GM12878 (cell line): Measurements from ENCODE around the gene DMRTC2. TPM values are rescaled to one million over a fixed set of nuclear protein-coding genes. Genes with fewer than 3 reads are reported as not detected.

Source experiments
- CBX3 ChIP-seq: fragments of 200-600 bp; sonication (generic); IDR thresholded peaks from 2 replicates; pipeline ENCODE4 v1.6.1; 2016; ENCODE audit warnings: low read depth, borderline replicate concordance
- CHD4 ChIP-seq: fragments of 200-600 bp; sonication (generic); IDR thresholded peaks from 2 replicates; pipeline ENCODE4 v1.6.1; 2016; ENCODE audit warnings: mild to moderate bottlenecking
- CREB1 ChIP-seq: IDR thresholded peaks from 2 replicates; pipeline ENCODE4 v1.6.1; 2012; ENCODE audit warnings: low read depth, mild to moderate bottlenecking, inconsistent platforms
- MEF2A ChIP-seq: IDR thresholded peaks from 2 replicates; pipeline ENCODE4 v1.6.1; 2011; ENCODE audit warnings: low read depth, mild to moderate bottlenecking, low read length, moderate library complexity; ENCODE audit not compliant: insufficient read depth
- MYC ChIP-seq: IDR thresholded peaks from 2 replicates; pipeline ENCODE4 v1.6.1; 2011; ENCODE audit warnings: mild to moderate bottlenecking, low read length, moderate library complexity, inconsistent platforms; ENCODE audit not compliant: insufficient read depth, insufficient replicate concordance, insufficient read length, severe bottlenecking
- NR2C1 ChIP-seq: fragments of 450-650 bp; IDR thresholded peaks from 2 replicates; pipeline ENCODE4 v1.6.1; 2017; ENCODE audit warnings: antibody characterized with exemption, mild to moderate bottlenecking, moderate library complexity
- SMC3 ChIP-seq: IDR thresholded peaks from 2 replicates; pipeline ENCODE4 v1.6.1; 2011; ENCODE audit warnings: low read length, improper control_type of control experiment, borderline replicate concordance
- SRF ChIP-seq, 2 experiments: IDR thresholded peaks; 2 replicates each; pipeline ENCODE4 v1.6.1; 2011; ENCODE audit warnings: low read depth in 2 of 2, low read length in 2 of 2, mild to moderate bottlenecking in 1 of 2, moderate library complexity in 1 of 2
- SUPT20H ChIP-seq: IDR thresholded peaks from 2 replicates; pipeline ENCODE4 v1.6.1; 2011; ENCODE audit warnings: low read depth, mild to moderate bottlenecking, low read length, moderate library complexity, borderline replicate concordance; ENCODE audit not compliant: control insufficient read depth
- TARDBP ChIP-seq: IDR thresholded peaks from 2 replicates; pipeline ENCODE4 v1.6.1; 2016; ENCODE audit warnings: borderline replicate concordance
- TCF12 ChIP-seq: IDR thresholded peaks from 2 replicates; pipeline ENCODE4 v1.6.1; 2011; ENCODE audit warnings: low read depth, mild to moderate bottlenecking, low read length
- ZNF592 ChIP-seq: fragments of 450-650 bp; IDR thresholded peaks from 2 replicates; pipeline ENCODE4 v1.6.1; 2017; ENCODE audit warnings: mild to moderate bottlenecking, moderate library complexity
- ZNF622 ChIP-seq: fragments of 450-650 bp; IDR thresholded peaks from 2 replicates; pipeline ENCODE4 v1.6.1; 2017; ENCODE audit warnings: mild to moderate bottlenecking, inconsistent platforms
- polyA plus RNA-seq, 11 experiments: library from polyadenylated mRNA; depleted of rRNA in 4 of 11; unstranded in 6 of 11; stranded (reverse) in 5 of 11; fragments of >200 nt; fragmentation: Nextera tagmentation in 4 of 11; fragmentation: Illumina TruSeq in 1 of 11; extraction: Ambion mirVana in 4 of 11; extraction: Trizol in 1 of 11; gene quantifications; 1 replicate in 1 of 11; 2 replicates in 10 of 11; pipeline versions ENCODE4 v1.2.1 to v1.2.3, GENCODE V29; 2011 to 2016; ENCODE audit warnings: inconsistent platforms in 2 of 11, missing spikeins in 2 of 11, low read depth in 1 of 11
- total RNA-seq, 4 experiments: library from RNA; depleted of rRNA in 3 of 4; stranded (reverse); fragments of >200 nt in 3 of 4; fragmentation: Illumina TruSeq in 1 of 4; extraction: Trizol in 1 of 4; gene quantifications; 2 replicates each; pipeline versions ENCODE4 v1.2.1 to v1.2.3, GENCODE V29; 2013 to 2021
- TF ChIP-seq, protein P1 (sequence below): fragments of 450-650 bp; conservative IDR thresholded peaks from 2 replicates; pipeline ENCODE4 v1.6.1; 2017; ENCODE audit warnings: mild to moderate bottlenecking, moderate library complexity
- TF ChIP-seq, protein P2 (sequence below): fragments of 450-650 bp; formaldehyde crosslinking; IDR thresholded peaks from 2 replicates; pipeline ENCODE4 v1.4.0; 2020; ENCODE audit warnings: mild to moderate bottlenecking, moderate library complexity
- TF ChIP-seq, protein P3 (sequence below): fragments of 450-650 bp; IDR thresholded peaks from 2 replicates; pipeline ENCODE4 v1.6.1; 2017; ENCODE audit warnings: borderline replicate concordance

DMRTC2 gene
- total and polyA plus RNA-seq, 10 of the 15 experiments (the other 5 are each of a cell fraction or from before 2014, with no cell fraction given) = not detected

DNA sequence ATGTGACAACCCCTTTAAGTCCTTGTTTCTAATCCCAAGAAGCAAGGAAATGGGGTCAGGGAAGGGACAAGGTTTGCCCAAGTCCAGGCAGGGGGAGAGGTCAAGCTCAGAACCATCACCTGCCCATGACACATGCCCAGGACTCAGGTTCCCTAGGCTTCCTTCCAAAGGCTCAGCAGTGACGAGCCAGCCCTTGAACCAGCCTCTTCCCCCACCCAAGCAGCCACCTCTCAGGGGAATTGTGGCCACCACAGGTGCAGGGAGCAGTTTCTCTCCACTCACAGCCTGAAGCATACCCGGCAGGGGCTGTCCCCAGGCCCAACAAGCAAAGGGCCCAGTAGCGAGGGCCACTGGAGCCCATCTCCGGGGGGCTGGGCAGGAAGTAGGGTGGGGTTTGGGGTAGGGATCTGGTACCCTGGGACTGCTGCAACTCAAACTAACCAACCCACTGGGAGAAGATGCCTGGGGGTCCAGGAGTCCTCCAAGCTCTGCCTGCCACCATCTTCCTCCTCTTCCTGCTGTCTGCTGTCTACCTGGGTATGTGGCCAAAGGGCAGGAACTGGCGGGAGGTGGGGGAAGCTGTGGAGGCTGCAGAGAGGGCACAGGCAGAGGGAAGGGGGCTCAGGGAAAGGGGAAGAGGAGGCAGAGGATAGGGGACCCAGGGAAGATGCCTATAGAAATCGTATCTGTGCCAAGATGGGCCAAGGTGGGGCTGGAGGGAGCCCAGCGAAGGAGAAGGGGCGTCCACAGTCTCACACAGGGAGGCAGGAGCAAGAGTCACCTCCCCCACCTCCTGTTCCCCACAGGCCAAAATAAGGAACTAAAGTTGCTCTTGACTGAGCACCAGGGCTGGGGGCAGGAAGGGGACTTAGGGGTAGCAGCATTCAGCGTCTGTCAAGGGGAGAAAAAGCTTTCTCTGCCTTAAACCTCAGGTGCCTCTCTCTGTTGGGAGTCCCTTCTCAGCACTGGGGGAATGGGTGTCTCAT is 32.3 kb downstream of the DMRTC2 start, which contains the start of gene CD79A (continued):
- TF ChIP-seq MYC (no peak), SUPT20H (no peak), MEF2A (peak; percentile 49; the same call in 1 of the 2 replicates), SRF (IDR thresholded peaks at IDR 0.05; ENCODE audit: low read depth in 2 of 2, low read length in 2 of 2) (no peak), CBX3 (no peak), SMC3 (no peak), ZNF622 (no peak), CHD4 (no peak), CREB1 (peak; percentile 64), TARDBP (no peak; the same call in 1 of the 2 replicates), TCF12 (peak; percentile 99), NR2C1 (no peak), ZNF592 (no peak)
- TF ChIP-seq, protein P1, sequence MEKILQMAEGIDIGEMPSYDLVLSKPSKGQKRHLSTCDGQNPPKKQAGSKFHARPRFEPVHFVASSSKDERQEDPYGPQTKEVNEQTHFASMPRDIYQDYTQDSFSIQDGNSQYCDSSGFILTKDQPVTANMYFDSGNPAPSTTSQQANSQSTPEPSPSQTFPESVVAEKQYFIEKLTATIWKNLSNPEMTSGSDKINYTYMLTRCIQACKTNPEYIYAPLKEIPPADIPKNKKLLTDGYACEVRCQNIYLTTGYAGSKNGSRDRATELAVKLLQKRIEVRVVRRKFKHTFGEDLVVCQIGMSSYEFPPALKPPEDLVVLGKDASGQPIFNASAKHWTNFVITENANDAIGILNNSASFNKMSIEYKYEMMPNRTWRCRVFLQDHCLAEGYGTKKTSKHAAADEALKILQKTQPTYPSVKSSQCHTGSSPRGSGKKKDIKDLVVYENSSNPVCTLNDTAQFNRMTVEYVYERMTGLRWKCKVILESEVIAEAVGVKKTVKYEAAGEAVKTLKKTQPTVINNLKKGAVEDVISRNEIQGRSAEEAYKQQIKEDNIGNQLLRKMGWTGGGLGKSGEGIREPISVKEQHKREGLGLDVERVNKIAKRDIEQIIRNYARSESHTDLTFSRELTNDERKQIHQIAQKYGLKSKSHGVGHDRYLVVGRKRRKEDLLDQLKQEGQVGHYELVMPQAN = 0 out of 2 replicates have a peak, but pooled peaks have one; percentile 20
- TF ChIP-seq, protein P2, sequence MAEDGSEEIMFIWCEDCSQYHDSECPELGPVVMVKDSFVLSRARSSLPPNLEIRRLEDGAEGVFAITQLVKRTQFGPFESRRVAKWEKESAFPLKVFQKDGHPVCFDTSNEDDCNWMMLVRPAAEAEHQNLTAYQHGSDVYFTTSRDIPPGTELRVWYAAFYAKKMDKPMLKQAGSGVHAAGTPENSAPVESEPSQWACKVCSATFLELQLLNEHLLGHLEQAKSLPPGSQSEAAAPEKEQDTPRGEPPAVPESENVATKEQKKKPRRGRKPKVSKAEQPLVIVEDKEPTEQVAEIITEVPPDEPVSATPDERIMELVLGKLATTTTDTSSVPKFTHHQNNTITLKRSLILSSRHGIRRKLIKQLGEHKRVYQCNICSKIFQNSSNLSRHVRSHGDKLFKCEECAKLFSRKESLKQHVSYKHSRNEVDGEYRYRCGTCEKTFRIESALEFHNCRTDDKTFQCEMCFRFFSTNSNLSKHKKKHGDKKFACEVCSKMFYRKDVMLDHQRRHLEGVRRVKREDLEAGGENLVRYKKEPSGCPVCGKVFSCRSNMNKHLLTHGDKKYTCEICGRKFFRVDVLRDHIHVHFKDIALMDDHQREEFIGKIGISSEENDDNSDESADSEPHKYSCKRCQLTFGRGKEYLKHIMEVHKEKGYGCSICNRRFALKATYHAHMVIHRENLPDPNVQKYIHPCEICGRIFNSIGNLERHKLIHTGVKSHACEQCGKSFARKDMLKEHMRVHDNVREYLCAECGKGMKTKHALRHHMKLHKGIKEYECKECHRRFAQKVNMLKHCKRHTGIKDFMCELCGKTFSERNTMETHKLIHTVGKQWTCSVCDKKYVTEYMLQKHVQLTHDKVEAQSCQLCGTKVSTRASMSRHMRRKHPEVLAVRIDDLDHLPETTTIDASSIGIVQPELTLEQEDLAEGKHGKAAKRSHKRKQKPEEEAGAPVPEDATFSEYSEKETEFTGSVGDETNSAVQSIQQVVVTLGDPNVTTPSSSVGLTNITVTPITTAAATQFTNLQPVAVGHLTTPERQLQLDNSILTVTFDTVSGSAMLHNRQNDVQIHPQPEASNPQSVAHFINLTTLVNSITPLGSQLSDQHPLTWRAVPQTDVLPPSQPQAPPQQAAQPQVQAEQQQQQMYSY (CRISPR knock-in tag) = no peak; the same call in 1 of the 2 replicates
- TF ChIP-seq, protein P3, sequence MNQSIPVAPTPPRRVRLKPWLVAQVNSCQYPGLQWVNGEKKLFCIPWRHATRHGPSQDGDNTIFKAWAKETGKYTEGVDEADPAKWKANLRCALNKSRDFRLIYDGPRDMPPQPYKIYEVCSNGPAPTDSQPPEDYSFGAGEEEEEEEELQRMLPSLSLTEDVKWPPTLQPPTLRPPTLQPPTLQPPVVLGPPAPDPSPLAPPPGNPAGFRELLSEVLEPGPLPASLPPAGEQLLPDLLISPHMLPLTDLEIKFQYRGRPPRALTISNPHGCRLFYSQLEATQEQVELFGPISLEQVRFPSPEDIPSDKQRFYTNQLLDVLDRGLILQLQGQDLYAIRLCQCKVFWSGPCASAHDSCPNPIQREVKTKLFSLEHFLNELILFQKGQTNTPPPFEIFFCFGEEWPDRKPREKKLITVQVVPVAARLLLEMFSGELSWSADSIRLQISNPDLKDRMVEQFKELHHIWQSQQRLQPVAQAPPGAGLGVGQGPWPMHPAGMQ = no peak
